GM11168 (cell line): ENCODE measurements around the gene MEGF11.
"Not testable (repeated sequence)": the region's sequence is repeated elsewhere in the genome, so short reads cannot be mapped to it uniquely, and the experiment has no call there.

Source experiments
- in situ Hi-C: fragments of 300-500 bp; cut with MboI; formaldehyde crosslinking; loops from one replicate; pipeline ENCODE4 v1.12.0; 2022; ENCODE audit warnings: low sequenced_read_pairs; ENCODE audit not compliant: unreplicated experiment

The MEGF11 gene

GRCh38 chr15:65993236-65993635 is 260.3 kb downstream of the MEGF11 start:
- in situ Hi-C loops: no loop called here

- in situ Hi-C loops: no loop called here
These were observed 261.6 kb downstream of the MEGF11 start for GRCh38 chr15:65991721-65992483.

- in situ Hi-C loops: no loop called here
These were observed 263.1 kb downstream of the MEGF11 start for GRCh38 chr15:65990298-65990981.

- in situ Hi-C loops: no loop called here
These were observed 266.4 kb downstream of the MEGF11 start for GRCh38 chr15:65987100-65987499.

- in situ Hi-C loops: no loop called here
These were observed 267.1 kb downstream of the MEGF11 start for GRCh38 chr15:65986416-65986815.

- in situ Hi-C loops: no loop called here
These were observed 268.2 kb downstream of the MEGF11 start for GRCh38 chr15:65985387-65985786.

- in situ Hi-C loops: no loop called here
These were observed 270.8 kb downstream of the MEGF11 start for GRCh38 chr15:65982627-65983322.

GRCh38 chr15:65981837-65982626 is 271.5 kb downstream of the MEGF11 start:
- in situ Hi-C loops: no loop called here

GRCh38 chr15:65980824-65981456 is 272.6 kb downstream of the MEGF11 start:
- in situ Hi-C loops: no loop called here

GRCh38 chr15:65979837-65980236 is 273.7 kb downstream of the MEGF11 start:
- in situ Hi-C loops: no loop called here

GRCh38 chr15:65979316-65979715 is 274.2 kb downstream of the MEGF11 start:
- in situ Hi-C loops: no loop called here

GRCh38 chr15:65978110-65978509 is 275.4 kb downstream of the MEGF11 start:
- in situ Hi-C loops: no loop called here

GRCh38 chr15:65976196-65976595 is 277.4 kb downstream of the MEGF11 start:
- in situ Hi-C loops: not testable (repeated sequence)

- in situ Hi-C loops: no loop called here
These were observed 281.9 kb downstream of the MEGF11 start for GRCh38 chr15:65971741-65971995.

GRCh38 chr15:65970937-65971740 is 282.4 kb downstream of the MEGF11 start:
- in situ Hi-C loops: no loop called here

GRCh38 chr15:65969865-65970816 is 283.4 kb downstream of the MEGF11 start:
- in situ Hi-C loops: no loop called here

- in situ Hi-C loops: no loop called here
These were observed 285.0 kb downstream of the MEGF11 start for GRCh38 chr15:65968511-65968910.

- in situ Hi-C loops: no loop called here
These were observed 288.6 kb downstream of the MEGF11 start for GRCh38 chr15:65964792-65965433.
